ENCODE data around the gene MCC.

MCC gene

GRCh38 chr5:113245427-113246225 is 242.6 kb downstream of the MCC start:
- no peak for DNase-seq (ENCODE audit: low spot score)

GRCh38 chr5:113244966-113245365 is 243.3 kb downstream of the MCC start:
- no peak for DNase-seq (ENCODE audit: low spot score)

GRCh38 chr5:113243349-113243664 is 244.9 kb downstream of the MCC start:
- no peak for DNase-seq (ENCODE audit: low spot score)

- DNase-seq (ENCODE audit: low spot score) = no peak
Measured at GRCh38 chr5:113242481-113243348, 245.5 kb downstream of the MCC start.

GRCh38 chr5:113240951-113241726 is 247.1 kb downstream of the MCC start:
- no peak for DNase-seq (ENCODE audit: low spot score)

- DNase-seq (ENCODE audit: low spot score) = no peak
Measured at GRCh38 chr5:113240032-113240431, 248.2 kb downstream of the MCC start.

GRCh38 chr5:113237893-113238292 is 250.4 kb downstream of the MCC start:
- DNase-seq (ENCODE audit: low spot score) = no peak

GRCh38 chr5:113236536-113237288 is 251.5 kb downstream of the MCC start:
- no peak for DNase-seq (ENCODE audit: low spot score)

GRCh38 chr5:113235884-113236283 is 252.4 kb downstream of the MCC start:
- DNase-seq (ENCODE audit: low spot score) = no peak

GRCh38 chr5:113234546-113234945 is 253.7 kb downstream of the MCC start:
- no peak for DNase-seq (ENCODE audit: low spot score)

- DNase-seq (ENCODE audit: low spot score) = no peak
Measured at GRCh38 chr5:113233606-113234005, 254.6 kb downstream of the MCC start.

GRCh38 chr5:113232667-113233066 is 255.6 kb downstream of the MCC start:
- DNase-seq (ENCODE audit: low spot score) = no peak

- DNase-seq (ENCODE audit: low spot score) = no peak
Measured at GRCh38 chr5:113232221-113232620, 256.0 kb downstream of the MCC start.

- DNase-seq (ENCODE audit: low spot score) = no peak
Measured at GRCh38 chr5:113231653-113232000, 256.6 kb downstream of the MCC start.

- peak; percentile 63 for DNase-seq (ENCODE audit: low spot score)
Measured at GRCh38 chr5:113230711-113231652, 257.3 kb downstream of the MCC start.

GRCh38 chr5:113227798-113228197 is 260.5 kb downstream of the MCC start:
- no peak for DNase-seq (ENCODE audit: low spot score)

GRCh38 chr5:113226116-113226736 is 262.0 kb downstream of the MCC start:
- no peak for DNase-seq (ENCODE audit: low spot score)

GRCh38 chr5:113225259-113225658 is 263.0 kb downstream of the MCC start:
- DNase-seq (ENCODE audit: low spot score) = no peak

GRCh38 chr5:113224605-113225065 is 263.6 kb downstream of the MCC start:
- DNase-seq (ENCODE audit: low spot score) = no peak
